Progenitor cell of endocrine pancreas (in vitro differentiated cells): ENCODE measurements around the gene VAMP8. TPM values are rescaled to one million over a fixed set of nuclear protein-coding genes. Genes with fewer than 3 reads are reported as not detected.
A peak's percentile ranks its signal among the peaks of the same experiment; 100 is the strongest.

Experiments used
- DNase-seq: peaks from one replicate; pipeline ENCODE4 v3.0.0; 2021; ENCODE audit warnings: low spot score; ENCODE audit not compliant: unreplicated experiment
- H3K27ac Mint-ChIP-seq: 2 replicates; pipeline ENCODE4 v1.8.0; 2021; ENCODE audit warnings: mild to moderate bottlenecking, moderate library complexity, mixed read lengths
- H3K27me3 Mint-ChIP-seq: 2 replicates; pipeline ENCODE4 v1.8.0; 2021; ENCODE audit warnings: mixed read lengths
- H3K36me3 Mint-ChIP-seq: 2 replicates; pipeline ENCODE4 v1.8.0; 2022; ENCODE audit warnings: mixed read lengths; ENCODE audit not compliant: insufficient read depth
- H3K4me1 Mint-ChIP-seq: 2 replicates; pipeline ENCODE4 v1.8.0; 2021; ENCODE audit warnings: low read depth, mixed read lengths
- H3K4me3 Mint-ChIP-seq: 2 replicates; pipeline ENCODE4 v1.8.0; 2021; ENCODE audit warnings: low read depth, mild to moderate bottlenecking, moderate library complexity, mixed read lengths
- H3K9me3 Mint-ChIP-seq: 2 replicates; pipeline ENCODE4 v1.8.0; 2021; ENCODE audit warnings: low read depth, mixed read lengths
- total RNA-seq: library from RNA; stranded (reverse); gene quantifications from 2 replicates; pipeline ENCODE4 v1.2.1, GENCODE V29; 2021
- TF ChIP-seq, protein P1 (sequence below): fragments of 200-600 bp; sonication (generic); IDR thresholded peaks from one replicate; pipeline ENCODE4 v1.5.0; 2021; ENCODE audit warnings: antibody characterized with exemption, mild to moderate bottlenecking; ENCODE audit not compliant: unreplicated experiment

Gene VAMP8
- total RNA-seq, 1 donor from 2014 or later, result 71.3 TPM

DNA sequence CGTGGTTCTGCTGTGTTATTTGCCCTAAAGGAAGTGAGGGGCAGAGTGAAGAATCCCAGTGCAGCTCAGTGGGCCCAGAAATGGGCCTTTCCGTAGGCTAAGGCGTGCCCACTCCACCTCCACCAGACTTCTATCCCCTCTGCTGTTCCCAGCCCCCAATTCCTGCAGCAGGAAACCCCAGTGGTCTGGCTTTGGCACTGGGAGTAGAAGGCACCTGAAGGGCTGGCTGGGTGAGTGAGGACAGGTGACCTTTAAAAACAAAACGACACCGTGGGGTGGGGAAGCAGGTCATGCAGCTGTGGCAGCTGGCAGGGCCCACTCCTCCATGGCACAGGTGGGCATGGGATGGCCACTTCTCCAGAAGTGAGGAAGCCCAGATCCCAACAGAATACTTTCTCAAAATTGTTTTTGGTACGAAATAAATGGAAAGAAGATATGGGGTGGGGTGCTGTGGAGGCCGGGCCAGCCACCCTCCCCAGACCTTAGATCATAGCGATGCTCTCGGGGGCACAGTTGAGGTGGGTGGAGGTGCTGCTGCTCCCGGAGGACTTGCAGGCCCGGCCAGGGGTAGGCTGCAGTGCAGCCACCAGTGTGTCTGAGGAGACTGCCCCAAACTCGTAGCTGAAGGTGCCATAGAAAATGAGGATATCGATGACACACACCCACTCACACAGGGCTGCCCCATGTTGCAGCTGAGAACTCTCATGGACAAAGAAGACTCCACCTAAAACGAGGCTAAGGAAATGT lies 21.4 kb downstream of the VAMP8 start:
- Mint-ChIP-seq H3K27ac (no peak overlapping the region), H3K4me3 (no peak overlapping the region), H3K36me3 (no peaks in the 10 kb centered on the region), H3K9me3 (no peaks in the 10 kb centered on the region), H3K4me1 (peaks cover 24% of the 10 kb centered on the region), H3K27me3 (no peaks in the 10 kb centered on the region)
- TF ChIP-seq, protein P1, sequence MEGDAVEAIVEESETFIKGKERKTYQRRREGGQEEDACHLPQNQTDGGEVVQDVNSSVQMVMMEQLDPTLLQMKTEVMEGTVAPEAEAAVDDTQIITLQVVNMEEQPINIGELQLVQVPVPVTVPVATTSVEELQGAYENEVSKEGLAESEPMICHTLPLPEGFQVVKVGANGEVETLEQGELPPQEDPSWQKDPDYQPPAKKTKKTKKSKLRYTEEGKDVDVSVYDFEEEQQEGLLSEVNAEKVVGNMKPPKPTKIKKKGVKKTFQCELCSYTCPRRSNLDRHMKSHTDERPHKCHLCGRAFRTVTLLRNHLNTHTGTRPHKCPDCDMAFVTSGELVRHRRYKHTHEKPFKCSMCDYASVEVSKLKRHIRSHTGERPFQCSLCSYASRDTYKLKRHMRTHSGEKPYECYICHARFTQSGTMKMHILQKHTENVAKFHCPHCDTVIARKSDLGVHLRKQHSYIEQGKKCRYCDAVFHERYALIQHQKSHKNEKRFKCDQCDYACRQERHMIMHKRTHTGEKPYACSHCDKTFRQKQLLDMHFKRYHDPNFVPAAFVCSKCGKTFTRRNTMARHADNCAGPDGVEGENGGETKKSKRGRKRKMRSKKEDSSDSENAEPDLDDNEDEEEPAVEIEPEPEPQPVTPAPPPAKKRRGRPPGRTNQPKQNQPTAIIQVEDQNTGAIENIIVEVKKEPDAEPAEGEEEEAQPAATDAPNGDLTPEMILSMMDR, result no peak
- no peak for DNase-seq

DNA sequence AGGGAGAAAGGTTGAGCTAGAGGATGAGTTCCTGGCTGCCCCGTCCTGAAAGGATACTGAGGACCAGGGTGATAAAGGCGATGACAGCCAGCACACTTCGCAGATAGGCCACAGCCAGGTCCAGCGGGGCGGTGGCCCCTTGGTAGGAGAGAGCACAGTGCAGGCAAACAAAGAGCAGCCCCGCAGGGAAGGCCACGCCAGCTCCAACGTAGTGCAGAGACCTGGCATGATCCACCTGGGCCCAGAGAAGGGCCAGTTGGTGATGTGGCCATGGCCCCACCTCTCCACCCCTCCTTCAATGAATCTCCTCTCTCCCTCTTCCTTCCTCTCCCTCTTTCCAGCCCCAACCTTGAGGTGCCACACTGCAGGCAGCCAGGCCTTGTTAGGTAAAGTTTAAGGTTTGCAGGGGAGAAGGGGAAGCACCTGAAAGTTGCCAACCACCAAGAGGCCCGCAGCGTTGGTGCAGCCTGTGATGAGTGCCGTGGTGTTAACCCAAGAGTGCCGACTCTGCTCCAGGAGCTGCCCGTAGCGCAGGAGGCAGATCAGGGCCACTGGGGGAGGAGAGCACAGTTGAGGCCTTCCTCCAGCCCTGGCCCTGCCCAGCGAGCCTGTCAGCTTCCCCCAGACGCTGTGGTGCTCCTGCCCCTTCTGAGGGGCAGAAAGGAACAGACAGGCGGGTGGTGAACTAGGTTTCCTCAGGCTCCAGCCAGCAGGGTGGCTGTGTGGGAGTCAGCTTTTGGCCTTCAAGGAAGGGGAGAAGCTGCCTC lies 22.3 kb downstream of the VAMP8 start:
- H3K9me3 Mint-ChIP-seq, result no peaks in the 10 kb centered on the region
- no peak for DNase-seq
- peaks cover 22% of the 10 kb centered on the region for H3K4me1 Mint-ChIP-seq
- H3K27me3 Mint-ChIP-seq, result no peaks in the 10 kb centered on the region
- H3K27ac Mint-ChIP-seq, result peak overlapping the region; percentile 71
- TF ChIP-seq, protein P1, result no peak
- no peak overlapping the region for H3K4me3 Mint-ChIP-seq
- no peaks in the 10 kb centered on the region for H3K36me3 Mint-ChIP-seq

DNA sequence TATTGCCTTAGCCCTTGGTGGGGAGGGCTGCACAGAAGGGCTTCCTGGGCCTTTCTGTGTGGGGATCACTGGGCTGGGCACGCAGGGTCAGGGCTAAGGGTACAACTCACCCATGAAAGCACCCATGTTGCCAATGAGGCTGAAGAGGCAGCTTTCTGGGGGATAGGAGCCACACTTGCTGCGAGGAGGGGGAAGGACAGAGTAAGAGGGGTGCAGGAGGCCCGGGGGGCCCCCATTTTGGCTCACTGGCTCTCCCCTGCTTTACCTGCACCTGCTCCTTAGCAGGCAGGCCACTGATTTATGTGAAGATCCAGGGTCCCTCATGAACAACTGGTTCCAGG lies 22.8 kb downstream of the VAMP8 start:
- Mint-ChIP-seq H3K4me3 (no peak overlapping the region), H3K27me3 (no peaks in the 10 kb centered on the region), H3K4me1 (peaks cover 21% of the 10 kb centered on the region), H3K27ac (no peak overlapping the region), H3K36me3 (no peaks in the 10 kb centered on the region), H3K9me3 (no peaks in the 10 kb centered on the region)
- DNase-seq, result no peak
- TF ChIP-seq, protein P1, result no peak

DNA sequence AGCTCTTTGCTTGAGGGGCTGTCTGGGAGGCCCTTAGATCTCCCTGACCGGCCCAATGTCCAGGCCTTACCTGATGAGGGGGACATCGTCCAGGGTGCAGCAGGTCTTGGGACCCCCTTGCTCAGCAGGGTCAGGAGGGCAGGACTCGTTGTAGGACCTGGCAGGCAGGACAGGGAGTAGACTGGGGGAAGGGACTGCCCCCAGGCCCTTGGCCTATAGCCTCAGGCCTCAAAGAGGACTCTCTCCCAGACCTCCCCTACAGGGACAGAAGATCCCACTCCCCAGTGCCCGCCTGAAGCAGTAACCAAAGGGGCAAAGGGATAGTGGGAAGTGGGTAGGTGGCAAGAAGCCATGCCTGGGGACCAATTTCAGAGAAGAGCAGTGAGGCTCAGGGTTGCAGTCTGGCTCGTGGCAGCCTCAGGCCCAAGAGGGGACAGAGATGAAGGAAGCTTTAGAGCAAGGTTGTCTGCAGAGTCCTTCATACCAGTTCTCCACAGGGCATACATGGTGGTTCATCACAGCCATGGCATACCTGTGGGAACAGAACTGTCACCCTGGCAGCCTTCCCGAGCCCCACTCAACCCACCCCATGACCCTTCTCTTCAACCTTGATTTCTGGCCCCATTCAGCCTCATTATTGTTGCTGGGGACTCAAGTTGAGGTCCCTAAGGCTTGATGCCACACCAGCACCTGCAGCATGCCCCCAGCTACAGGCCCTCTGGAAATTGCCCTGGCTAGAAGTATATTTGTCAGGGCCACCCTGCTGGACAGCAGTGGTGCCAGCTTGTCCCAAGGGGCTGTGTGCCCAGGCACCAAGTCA lies 23.8 kb downstream of the VAMP8 start:
- H3K4me3 Mint-ChIP-seq, result peak overlapping the region; percentile 85
- no peaks in the 10 kb centered on the region for H3K9me3 Mint-ChIP-seq

More for the DNA sequence above, 23.8 kb downstream of the VAMP8 start:
- DNase-seq, result no peak
- Mint-ChIP-seq H3K27ac (no peak overlapping the region), H3K36me3 (no peaks in the 10 kb centered on the region), H3K4me1 (peaks cover 16% of the 10 kb centered on the region), H3K27me3 (no peaks in the 10 kb centered on the region)
- TF ChIP-seq, protein P1, result no peak
